AG04450 (cell line): ENCODE measurements around the gene MED13L. TPM values are rescaled to one million over a fixed set of nuclear protein-coding genes. Genes with fewer than 3 reads are reported as not detected.
"Not testable (repeated sequence)": the region's sequence is repeated elsewhere in the genome, so short reads cannot be mapped to it uniquely, and the experiment has no call there.

Experiments
- CTCF ChIA-PET: fragments of 300-600, 350-600 bp; formaldehyde crosslinking; extraction: SDS; loops from one replicate; lab custom pipeline; 2022; ENCODE audit warnings: antibody characterized with exemption, inconsistent platforms; lab: Charles Lee
- POLR2A ChIA-PET: fragments of 350-600 bp; formaldehyde crosslinking; extraction: SDS; loops from one replicate; lab custom pipeline; 2021; ENCODE audit warnings: antibody characterized with exemption, inconsistent platforms; lab: Yijun Ruan, JAX
- DNase-seq: peaks from one replicate; pipeline ENCODE4 v3.0.0-alpha.2; 2011; ENCODE audit warnings: low read depth, low spot score
- H3K27ac ChIP-seq: one replicate; pipeline ENCODE4 v1.5.1; 2012; ENCODE audit warnings: low read depth, low read length, control low read depth
- H3K27me3 ChIP-seq: one replicate; pipeline ENCODE4 v1.6.0; 2012; ENCODE audit warnings: low read length; ENCODE audit not compliant: control insufficient read depth, insufficient read depth
- H3K4me3 ChIP-seq: 2 replicates; pipeline ENCODE4 v1.5.1; 2011; ENCODE audit warnings: mild to moderate bottlenecking, low read depth, low read length, control low read depth
- H3K9me3 ChIP-seq: 2 replicates; pipeline ENCODE4 v1.5.1; 2012; ENCODE audit warnings: low read length; ENCODE audit not compliant: control insufficient read depth, insufficient read depth
- CTCF ChIP-seq: IDR thresholded peaks from 2 replicates; pipeline ENCODE4 v1.5.1; 2011; ENCODE audit warnings: low read depth, low read length, control low read depth, inconsistent platforms
- polyA plus RNA-seq: library from polyadenylated mRNA; depleted of rRNA; stranded (reverse); fragments of >200 nt; gene quantifications from 2 replicates; pipeline ENCODE4 v1.2.3, GENCODE V29; 2011

Gene MED13L
- polyA plus RNA-seq, 1 experiment, result 56.2 TPM

- no peak overlapping the region for H3K27ac ChIP-seq
- H3K27me3 ChIP-seq, result no peaks in the 10 kb centered on the region
- ChIA-PET POLR2A (interaction anchor here (0.6 kb wide), 1 partner anchor 165 kb away, joined by 3 read pairs; no protein-coding TSS in a partner anchor), CTCF (interaction anchor here (0.5 kb wide), 1 partner anchor 108 kb away, joined by 7 read pairs; no protein-coding TSS in a partner anchor)
- H3K4me3 ChIP-seq, result no peak overlapping the region
- no peak for DNase-seq
- H3K9me3 ChIP-seq, result no peaks in the 10 kb centered on the region
- TF ChIP-seq CTCF, result no peak
Measured at GRCh38 chr12:116288735-116289134, 11.2 kb upstream of the MED13L start.

- no peak for DNase-seq
- TF ChIP-seq CTCF, result no peak
- H3K27ac ChIP-seq, result no peak overlapping the region
- H3K9me3 ChIP-seq, result no peaks in the 10 kb centered on the region
- CTCF ChIA-PET, result interaction anchor here (0.6 kb wide), 1 partner anchor 393 kb away, joined by 4 read pairs; no protein-coding TSS in a partner anchor
- no peaks in the 10 kb centered on the region for H3K27me3 ChIP-seq
- POLR2A ChIA-PET, result interaction anchor here (0.6 to 0.7 kb wide), 2 partner anchors 166 to 603 kb away, joined by 3 read pairs; no protein-coding TSS in a partner anchor
- H3K4me3 ChIP-seq, result no peak overlapping the region
Measured at GRCh38 chr12:116287842-116288301, 10.4 kb upstream of the MED13L start.

GRCh38 chr12:116284396-116284795 lies 6.9 kb upstream of the MED13L start:
- H3K27ac ChIP-seq, result no peak overlapping the region
- no peaks in the 10 kb centered on the region for H3K9me3 ChIP-seq
- H3K27me3 ChIP-seq, result no peaks in the 10 kb centered on the region
- ChIA-PET POLR2A (interaction anchor here (0.7 kb wide), 1 partner anchor 51 kb away, joined by 10 read pairs; no protein-coding TSS in a partner anchor), CTCF (no interaction called here)
- H3K4me3 ChIP-seq, result no peak overlapping the region
- DNase-seq, result no peak
- no peak for TF ChIP-seq CTCF

DNA sequence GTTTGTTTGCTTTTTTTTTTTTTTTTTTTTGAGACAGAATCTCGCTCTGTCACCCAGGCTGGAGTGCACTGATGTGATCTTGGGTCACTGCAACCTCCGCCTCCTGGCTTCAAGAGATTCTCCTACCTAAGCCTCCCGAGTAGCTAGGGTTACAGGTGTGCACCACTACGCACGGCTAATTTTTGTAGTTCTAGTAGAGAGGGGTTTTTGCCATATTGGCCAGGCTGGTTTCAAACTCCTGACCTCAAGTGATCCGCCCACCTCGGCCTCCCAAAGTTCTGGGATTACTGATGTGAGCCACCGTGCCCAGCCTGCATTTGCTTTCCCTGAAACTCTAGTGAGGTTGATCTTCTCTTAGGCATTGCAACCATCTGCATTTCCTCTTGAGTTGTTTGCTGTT lies 6.4 kb upstream of the MED13L start:
- DNase-seq, H3K4me3 ChIP-seq, H3K9me3 ChIP-seq, H3K27ac ChIP-seq, H3K27me3 ChIP-seq, CTCF ChIA-PET: not testable (repeated sequence)
- POLR2A ChIA-PET, result interaction anchor here (0.7 kb wide), 1 partner anchor 50 kb away, joined by 10 read pairs; no protein-coding TSS in a partner anchor

- ChIA-PET POLR2A (no interaction called here), CTCF (no interaction called here)
- no peaks in the 10 kb centered on the region for H3K9me3 ChIP-seq
- H3K27me3 ChIP-seq, result no peaks in the 10 kb centered on the region
- H3K27ac ChIP-seq, result no peak overlapping the region
- TF ChIP-seq CTCF, result no peak
- no peak for DNase-seq
- H3K4me3 ChIP-seq, result no peak overlapping the region
Measured at GRCh38 chr12:116282371-116283286, 5.1 kb upstream of the MED13L start.
